Measurements from ENCODE around the gene LPIN1.
A peak's percentile ranks its signal among the peaks of the same experiment; 100 is the strongest.

The LPIN1 gene, protein sequence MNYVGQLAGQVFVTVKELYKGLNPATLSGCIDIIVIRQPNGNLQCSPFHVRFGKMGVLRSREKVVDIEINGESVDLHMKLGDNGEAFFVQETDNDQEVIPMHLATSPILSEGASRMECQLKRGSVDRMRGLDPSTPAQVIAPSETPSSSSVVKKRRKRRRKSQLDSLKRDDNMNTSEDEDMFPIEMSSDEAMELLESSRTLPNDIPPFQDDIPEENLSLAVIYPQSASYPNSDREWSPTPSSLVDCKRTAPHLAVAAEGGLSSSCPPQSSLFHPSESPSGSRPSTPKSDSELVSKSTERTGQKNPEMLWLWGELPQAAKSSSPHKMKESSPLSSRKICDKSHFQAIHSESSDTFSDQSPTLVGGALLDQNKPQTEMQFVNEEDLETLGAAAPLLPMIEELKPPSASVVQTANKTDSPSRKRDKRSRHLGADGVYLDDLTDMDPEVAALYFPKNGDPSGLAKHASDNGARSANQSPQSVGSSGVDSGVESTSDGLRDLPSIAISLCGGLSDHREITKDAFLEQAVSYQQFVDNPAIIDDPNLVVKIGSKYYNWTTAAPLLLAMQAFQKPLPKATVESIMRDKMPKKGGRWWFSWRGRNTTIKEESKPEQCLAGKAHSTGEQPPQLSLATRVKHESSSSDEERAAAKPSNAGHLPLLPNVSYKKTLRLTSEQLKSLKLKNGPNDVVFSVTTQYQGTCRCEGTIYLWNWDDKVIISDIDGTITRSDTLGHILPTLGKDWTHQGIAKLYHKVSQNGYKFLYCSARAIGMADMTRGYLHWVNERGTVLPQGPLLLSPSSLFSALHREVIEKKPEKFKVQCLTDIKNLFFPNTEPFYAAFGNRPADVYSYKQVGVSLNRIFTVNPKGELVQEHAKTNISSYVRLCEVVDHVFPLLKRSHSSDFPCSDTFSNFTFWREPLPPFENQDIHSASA

DNA sequence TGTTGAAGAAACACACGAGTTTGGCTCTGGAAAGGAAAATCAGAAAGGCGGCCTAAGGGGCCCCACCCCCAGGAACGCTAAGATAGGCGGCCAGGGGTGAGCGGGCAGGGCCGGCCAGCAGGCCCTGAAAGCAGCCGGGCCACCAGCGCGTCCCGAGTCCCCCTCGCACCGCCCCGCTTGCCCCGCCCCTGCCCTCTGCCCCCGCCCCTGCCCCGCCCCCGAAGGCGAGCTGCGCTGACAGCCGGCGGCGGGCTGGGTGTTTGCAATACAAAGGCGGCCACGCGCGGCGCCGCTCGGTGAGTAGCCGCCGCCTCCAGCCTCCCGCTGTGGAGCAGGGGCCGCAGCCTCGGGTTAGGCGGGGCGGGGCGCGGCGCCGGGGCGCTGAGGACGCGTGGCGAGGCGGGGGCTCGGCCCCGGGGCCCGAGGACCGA is at the start of gene LPIN1:
Gene LPIN1 (plus strand): TSS at position 257 of the 431 bp plus-strand sequence. CDS start 18,910 bp downstream, outside the sequence.
- TF ChIP-seq, protein P1, sequence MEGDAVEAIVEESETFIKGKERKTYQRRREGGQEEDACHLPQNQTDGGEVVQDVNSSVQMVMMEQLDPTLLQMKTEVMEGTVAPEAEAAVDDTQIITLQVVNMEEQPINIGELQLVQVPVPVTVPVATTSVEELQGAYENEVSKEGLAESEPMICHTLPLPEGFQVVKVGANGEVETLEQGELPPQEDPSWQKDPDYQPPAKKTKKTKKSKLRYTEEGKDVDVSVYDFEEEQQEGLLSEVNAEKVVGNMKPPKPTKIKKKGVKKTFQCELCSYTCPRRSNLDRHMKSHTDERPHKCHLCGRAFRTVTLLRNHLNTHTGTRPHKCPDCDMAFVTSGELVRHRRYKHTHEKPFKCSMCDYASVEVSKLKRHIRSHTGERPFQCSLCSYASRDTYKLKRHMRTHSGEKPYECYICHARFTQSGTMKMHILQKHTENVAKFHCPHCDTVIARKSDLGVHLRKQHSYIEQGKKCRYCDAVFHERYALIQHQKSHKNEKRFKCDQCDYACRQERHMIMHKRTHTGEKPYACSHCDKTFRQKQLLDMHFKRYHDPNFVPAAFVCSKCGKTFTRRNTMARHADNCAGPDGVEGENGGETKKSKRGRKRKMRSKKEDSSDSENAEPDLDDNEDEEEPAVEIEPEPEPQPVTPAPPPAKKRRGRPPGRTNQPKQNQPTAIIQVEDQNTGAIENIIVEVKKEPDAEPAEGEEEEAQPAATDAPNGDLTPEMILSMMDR (IDR thresholded peaks at IDR 0.05; ENCODE audit: low read depth, low read length, missing control alignments), result no peak
- peak within 1 kb of the TSS; percentile 74 for H3K4me3 ChIP-seq (replicated peaks; ENCODE audit: low read depth, low read length)
- no peak for DNase-seq (ENCODE audit: extremely low read depth, low read depth)

DNA sequence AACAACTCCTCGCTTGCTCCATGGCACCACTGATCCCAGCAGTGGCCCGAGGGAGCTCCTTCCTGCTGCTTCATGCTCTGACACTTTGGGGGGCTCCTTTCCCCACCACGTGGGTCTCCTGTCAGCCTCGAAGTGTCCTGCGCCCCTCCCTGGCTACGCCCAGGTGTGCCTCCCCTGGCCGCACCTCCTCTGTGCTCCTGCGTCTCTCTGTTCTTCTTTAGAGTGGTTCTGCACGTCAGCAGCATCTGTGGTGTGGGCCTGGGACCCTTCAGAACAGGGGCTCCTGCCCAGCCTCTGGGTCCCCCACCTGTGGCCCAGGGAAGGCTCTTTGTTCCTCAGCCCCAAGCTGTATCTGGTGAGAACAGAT is 49.7 kb upstream of the LPIN1 start:
- H3K4me3 ChIP-seq (replicated peaks; ENCODE audit: low read depth, low read length), result no peak overlapping the region
- TF ChIP-seq, protein P1 (IDR thresholded peaks at IDR 0.05; ENCODE audit: low read depth, low read length, missing control alignments), result no peak
- DNase-seq (ENCODE audit: extremely low read depth, low read depth), result no peak

DNA sequence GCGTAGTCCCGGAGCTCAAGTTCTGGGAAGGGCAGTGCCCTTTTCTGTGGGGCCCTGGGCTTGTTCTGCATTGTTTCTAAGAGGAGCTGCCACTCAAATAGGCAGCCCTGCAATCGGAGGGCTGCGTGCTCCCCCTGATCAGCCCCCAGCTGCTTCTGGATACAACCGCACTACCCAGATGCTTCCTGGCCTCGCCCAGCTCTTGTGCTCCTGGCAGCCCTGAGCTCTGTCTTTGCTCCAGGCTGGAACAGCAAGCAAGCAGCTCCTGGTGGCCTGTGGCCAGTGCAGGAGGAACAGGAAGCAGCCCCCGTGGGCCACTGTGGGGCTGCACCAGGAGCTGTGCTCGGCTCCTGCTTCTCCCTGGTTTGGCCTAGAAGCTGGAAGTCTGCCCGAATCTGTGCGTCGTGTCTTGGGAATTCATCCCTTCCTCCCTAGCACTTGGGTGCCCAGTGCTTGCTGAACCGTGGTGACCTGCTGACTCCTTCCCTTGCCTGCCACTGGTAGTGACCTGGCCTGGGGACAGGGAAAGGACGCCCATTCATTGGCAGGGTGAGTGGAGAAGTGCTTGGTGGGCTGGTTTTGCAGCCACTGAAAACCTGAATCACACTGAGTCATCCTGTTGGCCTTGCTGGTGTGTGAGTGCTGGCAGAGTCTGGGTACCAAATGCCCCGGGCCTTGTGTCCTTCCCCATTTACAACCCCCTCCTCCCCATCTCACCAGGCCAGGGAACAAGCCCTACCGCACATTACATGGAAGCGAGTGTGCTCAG is 49.1 kb upstream of the LPIN1 start:
- TF ChIP-seq, protein P1 (IDR thresholded peaks at IDR 0.05; ENCODE audit: low read depth, low read length, missing control alignments), result no peak
- peak; percentile 50 for DNase-seq (ENCODE audit: extremely low read depth, low read depth)
- no peak overlapping the region for H3K4me3 ChIP-seq (replicated peaks; ENCODE audit: low read depth, low read length)

DNA sequence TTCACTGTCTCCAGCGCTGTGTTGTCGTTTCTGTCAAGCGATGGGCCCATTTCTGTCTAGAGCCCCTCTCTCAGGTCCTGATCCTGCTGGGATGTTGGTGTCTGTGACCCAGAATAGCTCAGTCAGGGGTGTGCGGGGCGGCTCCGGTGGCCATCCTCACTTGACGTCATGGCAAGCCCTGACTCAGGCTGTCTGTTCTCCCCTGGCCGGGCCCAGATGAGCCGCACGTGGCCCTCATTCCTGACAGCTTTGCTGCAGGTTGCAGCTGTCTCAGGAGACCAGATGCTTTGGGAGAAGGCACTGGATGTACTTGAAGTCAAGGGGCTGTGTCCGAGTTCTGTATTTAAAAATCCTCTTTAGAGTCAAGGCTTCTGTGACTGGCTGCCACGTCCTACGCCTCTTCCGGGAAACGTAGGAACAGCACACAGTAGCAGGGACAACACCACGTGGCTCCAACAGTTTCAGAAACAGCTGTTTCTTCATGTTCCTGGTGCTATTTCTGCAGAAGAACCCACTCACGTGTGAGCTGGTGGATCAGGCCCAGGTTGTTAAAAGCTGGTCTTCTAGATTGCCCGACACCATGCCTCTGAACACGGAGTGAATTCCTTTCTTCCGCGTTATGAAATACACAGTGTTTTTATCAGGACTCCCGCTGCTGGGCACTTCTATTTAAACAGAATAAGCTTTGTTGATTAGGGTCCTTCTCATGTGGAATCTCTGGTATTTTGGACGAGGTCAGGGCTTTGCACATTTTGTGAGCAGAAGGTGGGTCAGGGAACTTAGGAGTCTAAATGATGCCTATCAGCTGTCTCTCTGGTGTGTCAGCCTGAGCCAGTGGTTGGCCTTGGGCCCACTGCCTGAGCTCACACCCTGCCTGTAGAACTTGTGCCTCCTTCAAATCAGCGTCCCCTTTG is 48.2 kb upstream of the LPIN1 start:
- TF ChIP-seq, protein P1 (IDR thresholded peaks at IDR 0.05; ENCODE audit: low read depth, low read length, missing control alignments), result no peak
- peak; percentile 48 for DNase-seq (ENCODE audit: extremely low read depth, low read depth)
- no peak overlapping the region for H3K4me3 ChIP-seq (replicated peaks; ENCODE audit: low read depth, low read length)

DNA sequence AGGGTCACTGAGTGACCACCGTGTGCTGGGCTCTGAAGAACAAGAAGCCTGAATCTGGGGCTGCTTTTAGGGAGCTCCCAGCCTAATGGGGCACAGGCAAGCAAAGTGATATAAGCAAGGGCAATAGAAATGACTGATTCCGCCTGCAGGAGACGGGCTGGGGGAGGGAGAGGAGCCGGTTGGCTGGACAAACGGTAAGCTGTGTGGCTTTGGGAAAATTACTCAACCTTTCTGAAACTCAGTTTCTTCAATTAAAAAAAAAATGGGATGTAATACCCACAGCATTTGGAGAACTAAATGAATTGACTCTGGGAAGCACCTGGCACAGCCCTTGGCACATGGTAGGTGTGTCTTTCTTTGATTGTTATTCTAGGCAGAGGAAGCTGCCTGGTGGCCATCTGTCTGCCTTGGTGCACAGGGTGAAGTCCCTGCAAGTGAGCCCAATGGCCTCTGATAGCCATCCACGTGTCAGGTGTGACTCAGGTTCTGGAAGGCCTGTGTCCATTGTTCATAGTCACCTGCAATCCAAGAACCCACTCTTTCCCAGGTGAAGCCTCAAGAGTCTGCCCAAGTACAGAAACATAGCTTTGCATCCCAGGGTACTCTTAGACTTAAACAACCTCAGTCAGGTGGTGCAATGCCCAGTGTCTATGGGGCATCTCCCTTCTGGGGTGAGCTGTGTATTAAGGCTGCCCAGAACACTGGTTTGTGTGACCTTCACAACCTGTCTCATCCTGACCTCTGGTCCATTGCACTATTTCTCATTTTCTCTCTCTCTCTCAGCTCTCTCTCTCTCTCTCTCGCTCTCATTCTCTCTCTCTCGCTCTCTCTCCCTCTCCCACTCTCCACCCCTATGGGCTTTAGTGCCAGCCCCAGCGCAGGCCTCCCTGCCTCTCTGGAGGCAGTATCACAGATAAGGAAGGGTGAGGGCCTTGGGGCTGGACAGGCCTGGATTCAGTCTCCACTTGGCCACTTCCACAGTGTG is 46.5 kb upstream of the LPIN1 start:
- DNase-seq (ENCODE audit: extremely low read depth, low read depth), result no peak
- TF ChIP-seq, protein P1 (IDR thresholded peaks at IDR 0.05; ENCODE audit: low read depth, low read length, missing control alignments), result no peak
- H3K4me3 ChIP-seq (replicated peaks; ENCODE audit: low read depth, low read length), result no peak overlapping the region
